WTC11 (cell line): Measurements from ENCODE around the gene SPHK2. TPM values are rescaled to one million over a fixed set of nuclear protein-coding genes. Genes with fewer than 3 reads are reported as not detected.

Experiments used
- ATAC-seq: fragments of 200-7000 bp; cut with Tn5 transposase; 2 replicates; pipeline ENCODE4 v1.10.0; 2021; ENCODE audit warnings: mild to moderate bottlenecking, moderate library complexity
- CTCF ChIA-PET: fragments of 300-600 bp; sonication (Branson Sonifier 250); formaldehyde crosslinking; loops from one replicate; lab custom pipeline; 2021; ENCODE audit warnings: antibody characterized with exemption; lab: Charles Lee
- POLR2A ChIA-PET: fragments of 350-600 bp; sonication (Branson Sonifier 250); formaldehyde crosslinking; loops from one replicate; lab custom pipeline; 2021; ENCODE audit warnings: antibody characterized with exemption; lab: Charles Lee
- DNase-seq: peaks from one replicate; pipeline ENCODE4 v3.0.0; 2021; ENCODE audit warnings: low spot score
- H3K27ac Mint-ChIP-seq: 2 replicates; pipeline ENCODE4 v1.8.0; 2021; ENCODE audit warnings: mixed read lengths
- H3K27me3 Mint-ChIP-seq: 2 replicates; pipeline ENCODE4 v1.8.0; 2021; ENCODE audit warnings: low read depth, mild to moderate bottlenecking, moderate library complexity, mixed read lengths
- H3K36me3 Mint-ChIP-seq: 2 replicates; pipeline ENCODE4 v1.8.0; 2021; ENCODE audit warnings: mixed read lengths
- H3K4me1 Mint-ChIP-seq: 2 replicates; pipeline ENCODE4 v1.8.0; 2022; ENCODE audit warnings: mixed read lengths
- H3K4me3 Mint-ChIP-seq: 2 replicates; pipeline ENCODE4 v1.8.0; 2021; ENCODE audit warnings: mild to moderate bottlenecking, moderate library complexity, mixed read lengths
- H3K9me3 Mint-ChIP-seq: 2 replicates; pipeline ENCODE4 v1.8.0; 2021; ENCODE audit warnings: mixed read lengths
- HMGXB4 ChIP-seq: sonication (generic); formaldehyde crosslinking; IDR thresholded peaks from 2 replicates; pipeline ENCODE4 v1.8.1; 2023; ENCODE audit warnings: mild to moderate bottlenecking, moderate library complexity, missing genetic modification reagents
- IRF2 ChIP-seq: sonication (generic); formaldehyde crosslinking; IDR thresholded peaks from 2 replicates; pipeline ENCODE4 v1.8.0; 2022; ENCODE audit warnings: low read depth, missing genetic modification reagents, borderline replicate concordance
- KAT7 ChIP-seq: sonication (generic); formaldehyde crosslinking; IDR thresholded peaks from 2 replicates; pipeline ENCODE4 v1.8.1; 2023; ENCODE audit warnings: missing genetic modification reagents, mild to moderate bottlenecking, borderline replicate concordance
- MXD4 ChIP-seq: fragments of 250-450 bp; sonication (Bioruptor Pico); IDR thresholded peaks from 2 replicates; pipeline ENCODE4 v1.8.0; 2021; ENCODE audit warnings: mild to moderate bottlenecking, moderate library complexity, borderline replicate concordance
- NFATC4 ChIP-seq: fragments of 250-450 bp; sonication (Bioruptor Pico); IDR thresholded peaks from 2 replicates; pipeline ENCODE4 v1.9.0; 2021; ENCODE audit warnings: mild to moderate bottlenecking
- SMAD4 ChIP-seq: sonication (generic); formaldehyde crosslinking; IDR thresholded peaks from 2 replicates; pipeline ENCODE4 v1.8.0; 2022; ENCODE audit warnings: mild to moderate bottlenecking, missing genetic modification reagents
- TP53 ChIP-seq: sonication (generic); formaldehyde crosslinking; IDR thresholded peaks from 2 replicates; pipeline ENCODE4 v1.8.1; 2023; ENCODE audit warnings: mild to moderate bottlenecking, missing genetic modification reagents
- ZNF121 ChIP-seq: sonication (generic); formaldehyde crosslinking; IDR thresholded peaks from 2 replicates; pipeline ENCODE4 v1.8.0; 2023; ENCODE audit warnings: missing genetic modification reagents
- ZNF423 ChIP-seq: fragments of 250-450 bp; sonication (Bioruptor Pico); IDR thresholded peaks from 2 replicates; pipeline ENCODE4 v2.1.2; 2022; ENCODE audit warnings: mild to moderate bottlenecking, moderate library complexity
- ZNF671 ChIP-seq: fragments of 250-450 bp; sonication (Bioruptor Pico); IDR thresholded peaks from 2 replicates; pipeline ENCODE4 v1.8.0; 2021; ENCODE audit warnings: mild to moderate bottlenecking
- total RNA-seq: library from RNA; stranded (reverse); gene quantifications from 3 replicates; pipeline ENCODE4 v1.2.3, GENCODE V29; 2021
- TF ChIP-seq, protein P1 (sequence below): fragments of 250-450 bp; sonication (Bioruptor Pico); IDR thresholded peaks from 2 replicates; pipeline ENCODE4 v1.8.0; 2021; ENCODE audit warnings: mild to moderate bottlenecking
- TF ChIP-seq, protein P2 (sequence below): sonication (generic); formaldehyde crosslinking; IDR thresholded peaks from 2 replicates; pipeline ENCODE4 v1.8.1; 2022; ENCODE audit warnings: missing genetic modification reagents, borderline replicate concordance
- TF ChIP-seq, protein P3 (sequence below): sonication (generic); formaldehyde crosslinking; IDR thresholded peaks from 2 replicates; pipeline ENCODE4 v1.8.0; 2022; ENCODE audit warnings: mild to moderate bottlenecking, missing genetic modification reagents
- TF ChIP-seq, protein P4 (sequence below): fragments of 250-450 bp; sonication (Bioruptor Pico); IDR thresholded peaks from 2 replicates; pipeline ENCODE4 v1.9.0; 2021; ENCODE audit warnings: mild to moderate bottlenecking, borderline replicate concordance

SPHK2 gene
- total RNA-seq, 1 experiment from 2014 or later, result 64.6 TPM

GRCh38 chr19:48616041-48616436, 3.3 kb upstream of the SPHK2 start:
- H3K36me3 Mint-ChIP-seq, result peaks cover 40% of the 10 kb centered on the region
- H3K9me3 Mint-ChIP-seq, result no peaks in the 10 kb centered on the region
- no peak for TF ChIP-seq MXD4
- peak; percentile 11; the same call in 1 of the 2 replicates for TF ChIP-seq ZNF671 (CRISPR knock-in tag)
- 0 out of 2 replicates have a peak, but pooled peaks have one; percentile 36 for TF ChIP-seq NFATC4 (CRISPR knock-in tag)
- H3K27ac Mint-ChIP-seq, result peak overlapping the region; percentile 98
- DNase-seq (no peak), ATAC-seq (no peak)
- H3K4me1 Mint-ChIP-seq, result peaks cover 59% of the 10 kb centered on the region
- H3K4me3 Mint-ChIP-seq, result peak overlapping the region; percentile 99
- POLR2A ChIA-PET, result interaction anchor here (1.0 to 2.6 kb wide), 6 partner anchors 8 to 282 kb away, joined by 3 to 18 read pairs (median 6); partner anchors contain the start of gene CA11
- CTCF ChIA-PET, result interaction anchor here (1.3 to 2.7 kb wide), 4 partner anchors 8 to 110 kb away, joined by 3 to 17 read pairs (median 6); no protein-coding TSS in a partner anchor
- no peaks in the 10 kb centered on the region for H3K27me3 Mint-ChIP-seq

DNA sequence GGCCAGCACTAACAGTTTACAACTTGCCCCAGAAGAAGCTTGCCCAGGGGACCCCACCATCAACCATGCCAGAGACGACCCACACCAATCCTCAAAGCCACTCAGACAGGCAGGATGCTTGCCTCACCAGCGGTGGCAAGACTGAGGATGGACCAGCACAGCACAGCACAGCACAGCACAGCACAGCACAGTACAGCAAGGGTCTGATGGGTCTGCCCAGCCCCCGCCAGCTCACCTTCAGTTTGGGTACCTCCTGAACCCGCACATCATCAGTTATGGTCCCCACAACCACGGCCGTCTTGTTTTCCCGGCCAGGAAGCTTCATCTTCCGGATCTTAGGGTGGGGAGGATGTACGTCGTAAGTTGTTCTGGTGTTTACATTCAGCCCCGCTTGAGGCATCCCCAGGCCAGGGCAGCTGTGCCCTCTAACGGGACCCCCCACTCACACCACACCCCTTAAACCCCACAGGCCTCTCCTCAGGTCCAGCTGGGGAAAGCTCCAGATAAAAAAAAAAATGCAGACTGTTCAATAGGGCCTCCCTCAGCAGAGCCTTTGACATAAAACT, 2.7 kb upstream of the SPHK2 start:
- H3K27me3 Mint-ChIP-seq, result no peaks in the 10 kb centered on the region
- CTCF ChIA-PET, result interaction anchor here (1.3 to 2.7 kb wide), 2 partner anchors 14 to 111 kb away, joined by 3 to 17 read pairs; no protein-coding TSS in a partner anchor
- H3K36me3 Mint-ChIP-seq, result peaks cover 40% of the 10 kb centered on the region
- peak overlapping the region; percentile 84 for H3K27ac Mint-ChIP-seq
- DNase-seq, result no peak
- peaks cover 59% of the 10 kb centered on the region for H3K4me1 Mint-ChIP-seq
- POLR2A ChIA-PET, result interaction anchor here (1.8 to 2.6 kb wide), 3 partner anchors 14 to 123 kb away, joined by 4 to 18 read pairs (median 9); partner anchors contain the start of gene CA11
- H3K9me3 Mint-ChIP-seq, result no peaks in the 10 kb centered on the region
- H3K4me3 Mint-ChIP-seq, result peak overlapping the region; percentile 99
- TF ChIP-seq, protein P1, sequence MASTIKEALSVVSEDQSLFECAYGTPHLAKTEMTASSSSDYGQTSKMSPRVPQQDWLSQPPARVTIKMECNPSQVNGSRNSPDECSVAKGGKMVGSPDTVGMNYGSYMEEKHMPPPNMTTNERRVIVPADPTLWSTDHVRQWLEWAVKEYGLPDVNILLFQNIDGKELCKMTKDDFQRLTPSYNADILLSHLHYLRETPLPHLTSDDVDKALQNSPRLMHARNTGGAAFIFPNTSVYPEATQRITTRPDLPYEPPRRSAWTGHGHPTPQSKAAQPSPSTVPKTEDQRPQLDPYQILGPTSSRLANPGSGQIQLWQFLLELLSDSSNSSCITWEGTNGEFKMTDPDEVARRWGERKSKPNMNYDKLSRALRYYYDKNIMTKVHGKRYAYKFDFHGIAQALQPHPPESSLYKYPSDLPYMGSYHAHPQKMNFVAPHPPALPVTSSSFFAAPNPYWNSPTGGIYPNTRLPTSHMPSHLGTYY (CRISPR knock-in tag), result no peak
- TF ChIP-seq IRF2 (CRISPR knock-in tag) (no peak), TP53 (CRISPR knock-in tag) (no peak), KAT7 (CRISPR knock-in tag) (no peak), ZNF671 (CRISPR knock-in tag) (0 out of 2 replicates have a peak, but pooled peaks have one; percentile 34)
- TF ChIP-seq, protein P2, sequence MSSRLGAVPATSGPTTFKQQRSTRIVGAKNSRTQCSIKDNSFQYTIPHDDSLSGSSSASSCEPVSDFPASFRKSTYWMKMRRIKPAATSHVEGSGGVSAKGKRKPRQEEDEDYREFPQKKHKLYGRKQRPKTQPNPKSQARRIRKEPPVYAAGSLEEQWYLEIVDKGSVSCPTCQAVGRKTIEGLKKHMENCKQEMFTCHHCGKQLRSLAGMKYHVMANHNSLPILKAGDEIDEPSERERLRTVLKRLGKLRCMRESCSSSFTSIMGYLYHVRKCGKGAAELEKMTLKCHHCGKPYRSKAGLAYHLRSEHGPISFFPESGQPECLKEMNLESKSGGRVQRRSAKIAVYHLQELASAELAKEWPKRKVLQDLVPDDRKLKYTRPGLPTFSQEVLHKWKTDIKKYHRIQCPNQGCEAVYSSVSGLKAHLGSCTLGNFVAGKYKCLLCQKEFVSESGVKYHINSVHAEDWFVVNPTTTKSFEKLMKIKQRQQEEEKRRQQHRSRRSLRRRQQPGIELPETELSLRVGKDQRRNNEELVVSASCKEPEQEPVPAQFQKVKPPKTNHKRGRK, result no peak
- ATAC-seq, result no peak

- peak overlapping the region; percentile 99 for H3K4me3 Mint-ChIP-seq
- ChIA-PET POLR2A (interaction anchor here (1.1 to 2.8 kb wide), 2 partner anchors 10 to 13 kb away, joined by 3 to 23 read pairs; no protein-coding TSS in a partner anchor), CTCF (interaction anchor here (1.0 to 1.3 kb wide), 2 partner anchors 8 to 13 kb away, joined by 3 to 10 read pairs; no protein-coding TSS in a partner anchor)
- ATAC-seq, result no peak
- H3K27me3 Mint-ChIP-seq, result no peaks in the 10 kb centered on the region; the same call in 1 of the 2 replicates
- peaks cover 59% of the 10 kb centered on the region for H3K4me1 Mint-ChIP-seq
- H3K9me3 Mint-ChIP-seq, result no peaks in the 10 kb centered on the region
- no peak for DNase-seq
- H3K27ac Mint-ChIP-seq, result peak overlapping the region; percentile 100
- H3K36me3 Mint-ChIP-seq, result peaks cover 42% of the 10 kb centered on the region
- TF ChIP-seq, protein P3, sequence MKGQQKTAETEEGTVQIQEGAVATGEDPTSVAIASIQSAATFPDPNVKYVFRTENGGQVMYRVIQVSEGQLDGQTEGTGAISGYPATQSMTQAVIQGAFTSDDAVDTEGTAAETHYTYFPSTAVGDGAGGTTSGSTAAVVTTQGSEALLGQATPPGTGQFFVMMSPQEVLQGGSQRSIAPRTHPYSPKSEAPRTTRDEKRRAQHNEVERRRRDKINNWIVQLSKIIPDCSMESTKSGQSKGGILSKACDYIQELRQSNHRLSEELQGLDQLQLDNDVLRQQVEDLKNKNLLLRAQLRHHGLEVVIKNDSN, result no peak
These were observed 2.0 kb upstream of the SPHK2 start for GRCh38 chr19:48617146-48617937.

DNA sequence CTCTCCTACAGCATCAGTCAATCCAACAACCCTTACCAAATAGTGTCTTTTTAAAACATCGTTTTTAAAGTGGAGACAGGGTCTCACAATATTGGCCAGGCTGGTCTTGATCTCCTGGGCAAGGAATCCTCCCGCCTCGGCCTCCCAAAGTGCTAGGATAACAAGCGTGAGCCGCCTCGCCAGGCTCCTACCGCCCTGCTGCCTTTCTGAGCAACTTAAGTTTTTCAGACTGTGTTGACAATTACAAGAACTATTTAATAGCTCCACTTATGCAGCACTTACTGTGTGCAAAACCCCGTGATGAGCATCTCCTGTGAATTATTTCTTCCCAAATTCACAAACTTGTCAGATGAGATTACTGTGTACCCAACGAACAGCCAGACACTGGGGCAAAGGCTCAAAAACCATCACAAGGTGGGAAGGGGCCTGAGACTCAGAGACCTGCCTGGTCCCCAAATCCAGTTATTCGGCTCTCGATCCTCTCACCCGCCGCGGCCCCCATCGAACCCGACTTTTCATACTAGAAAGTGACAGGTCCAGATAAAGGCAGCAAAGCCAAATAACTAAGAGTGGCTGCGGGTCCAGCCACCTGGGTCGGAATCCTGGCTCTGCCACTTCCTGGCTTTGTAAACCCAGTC, 909 bp upstream of the SPHK2 start:
- DNase-seq, result no peak
- ChIA-PET CTCF (interaction anchor here (1.2 to 1.6 kb wide), 6 partner anchors 9 to 139 kb away, joined by 3 to 13 read pairs (median 6); no protein-coding TSS in a partner anchor), POLR2A (interaction anchor here (0.5 to 2.8 kb wide), 7 partner anchors 9 to 63 kb away, joined by 3 to 23 read pairs (median 3); no protein-coding TSS in a partner anchor)
- Mint-ChIP-seq H3K9me3 (no peaks in the 10 kb centered on the region), H3K36me3 (peaks cover 43% of the 10 kb centered on the region), H3K4me1 (peaks cover 62% of the 10 kb centered on the region), H3K27ac (peak overlapping the region; percentile 100), H3K4me3 (peak overlapping the region; percentile 99), H3K27me3 (no peaks in the 10 kb centered on the region; the same call in 1 of the 2 replicates)
- ATAC-seq, result no peak
- TF ChIP-seq ZNF121 (CRISPR knock-in tag) (peak; percentile 52; the same call in 1 of the 2 replicates), ZNF423 (no peak), HMGXB4 (CRISPR knock-in tag) (0 out of 2 replicates have a peak, but pooled peaks have one; percentile 0), SMAD4 (CRISPR knock-in tag) (peak; percentile 8; the same call in 1 of the 2 replicates)
- TF ChIP-seq, protein P4, sequence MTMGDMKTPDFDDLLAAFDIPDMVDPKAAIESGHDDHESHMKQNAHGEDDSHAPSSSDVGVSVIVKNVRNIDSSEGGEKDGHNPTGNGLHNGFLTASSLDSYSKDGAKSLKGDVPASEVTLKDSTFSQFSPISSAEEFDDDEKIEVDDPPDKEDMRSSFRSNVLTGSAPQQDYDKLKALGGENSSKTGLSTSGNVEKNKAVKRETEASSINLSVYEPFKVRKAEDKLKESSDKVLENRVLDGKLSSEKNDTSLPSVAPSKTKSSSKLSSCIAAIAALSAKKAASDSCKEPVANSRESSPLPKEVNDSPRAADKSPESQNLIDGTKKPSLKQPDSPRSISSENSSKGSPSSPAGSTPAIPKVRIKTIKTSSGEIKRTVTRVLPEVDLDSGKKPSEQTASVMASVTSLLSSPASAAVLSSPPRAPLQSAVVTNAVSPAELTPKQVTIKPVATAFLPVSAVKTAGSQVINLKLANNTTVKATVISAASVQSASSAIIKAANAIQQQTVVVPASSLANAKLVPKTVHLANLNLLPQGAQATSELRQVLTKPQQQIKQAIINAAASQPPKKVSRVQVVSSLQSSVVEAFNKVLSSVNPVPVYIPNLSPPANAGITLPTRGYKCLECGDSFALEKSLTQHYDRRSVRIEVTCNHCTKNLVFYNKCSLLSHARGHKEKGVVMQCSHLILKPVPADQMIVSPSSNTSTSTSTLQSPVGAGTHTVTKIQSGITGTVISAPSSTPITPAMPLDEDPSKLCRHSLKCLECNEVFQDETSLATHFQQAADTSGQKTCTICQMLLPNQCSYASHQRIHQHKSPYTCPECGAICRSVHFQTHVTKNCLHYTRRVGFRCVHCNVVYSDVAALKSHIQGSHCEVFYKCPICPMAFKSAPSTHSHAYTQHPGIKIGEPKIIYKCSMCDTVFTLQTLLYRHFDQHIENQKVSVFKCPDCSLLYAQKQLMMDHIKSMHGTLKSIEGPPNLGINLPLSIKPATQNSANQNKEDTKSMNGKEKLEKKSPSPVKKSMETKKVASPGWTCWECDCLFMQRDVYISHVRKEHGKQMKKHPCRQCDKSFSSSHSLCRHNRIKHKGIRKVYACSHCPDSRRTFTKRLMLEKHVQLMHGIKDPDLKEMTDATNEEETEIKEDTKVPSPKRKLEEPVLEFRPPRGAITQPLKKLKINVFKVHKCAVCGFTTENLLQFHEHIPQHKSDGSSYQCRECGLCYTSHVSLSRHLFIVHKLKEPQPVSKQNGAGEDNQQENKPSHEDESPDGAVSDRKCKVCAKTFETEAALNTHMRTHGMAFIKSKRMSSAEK (CRISPR knock-in tag), result 0 out of 2 replicates have a peak, but pooled peaks have one; percentile 35
